Measurements from ENCODE around the gene FLVCR2.

The FLVCR2 gene

DNA sequence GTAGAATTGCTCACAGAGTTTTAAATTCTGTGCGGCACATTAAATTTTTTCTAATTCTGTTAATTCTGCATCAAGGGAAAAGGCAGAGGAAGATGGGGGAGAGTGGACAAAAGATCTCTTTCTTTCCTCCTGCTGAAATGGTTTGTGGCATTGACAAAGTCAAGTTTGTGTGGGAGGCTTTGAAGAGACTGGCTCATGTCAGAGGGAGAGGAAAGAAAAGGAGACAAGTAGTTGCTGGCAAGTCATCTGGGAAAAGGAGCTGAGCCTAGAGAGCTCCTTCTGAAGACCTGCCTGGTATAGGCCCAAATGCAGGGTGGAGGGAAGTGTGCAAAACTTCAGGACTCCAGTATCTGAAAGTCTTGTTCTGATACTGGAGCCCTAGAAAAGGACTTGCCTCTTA lies 119.0 kb downstream of the FLVCR2 start:
- Histone ChIP-seq H3K27me3 (no peaks in the 10 kb centered on the region), H3K9me3 (peaks cover 0 to 7% (median 0%) of the 10 kb centered on the region in 3 donors), H3K36me3 (peaks cover 17 to 55% (median 32%) of the 10 kb centered on the region in 3 donors), H3K4me3 (no peak overlapping the region), H3K27ac (no peak overlapping the region), H3K4me1 (peaks cover 0 to 8% (median 4%) of the 10 kb centered on the region in 4 donors)
- no peak for TF ChIP-seq CTCF (IDR thresholded peaks at IDR 0.05)
- intact Hi-C loops (cut with DNase I; ENCODE audit: low total_unique reads), result no loop called here
- no peak for DNase-seq
